Measurements from ENCODE around the gene KLF6. TPM values are rescaled to one million over a fixed set of nuclear protein-coding genes. Genes with fewer than 3 reads are reported as not detected.

KLF6 gene
- total RNA-seq, 1 donor from 2014 or later: 95.5 TPM

DNA sequence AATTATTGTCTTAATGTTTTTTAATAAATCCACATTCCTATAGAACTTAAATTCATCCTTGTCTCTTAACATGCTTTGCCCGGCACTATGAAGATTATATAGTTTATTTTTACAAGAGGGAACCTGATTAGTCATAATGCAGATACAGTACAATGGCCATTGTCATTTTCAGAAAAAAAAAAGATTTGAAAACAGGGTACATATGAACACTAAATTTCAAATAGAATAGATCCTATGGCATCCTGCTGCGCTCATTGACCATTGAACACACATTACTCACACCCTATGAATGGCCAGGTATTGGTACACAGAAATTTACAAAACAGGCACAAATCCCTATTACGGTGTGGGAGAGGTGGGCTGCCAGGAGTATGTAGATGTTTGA lies 2.0 kb upstream of the KLF6 start:
- peaks cover 4% of the 10 kb centered on the region for H3K36me3 Mint-ChIP-seq (ENCODE audit: insufficient read depth)
- peaks cover 10% of the 10 kb centered on the region for H3K9me3 Mint-ChIP-seq (ENCODE audit: low read depth)
- no peak for DNase-seq (ENCODE audit: low spot score, unreplicated experiment)
- H3K4me1 Mint-ChIP-seq (ENCODE audit: low read depth): peaks cover 23% of the 10 kb centered on the region
- TF ChIP-seq, protein P1, sequence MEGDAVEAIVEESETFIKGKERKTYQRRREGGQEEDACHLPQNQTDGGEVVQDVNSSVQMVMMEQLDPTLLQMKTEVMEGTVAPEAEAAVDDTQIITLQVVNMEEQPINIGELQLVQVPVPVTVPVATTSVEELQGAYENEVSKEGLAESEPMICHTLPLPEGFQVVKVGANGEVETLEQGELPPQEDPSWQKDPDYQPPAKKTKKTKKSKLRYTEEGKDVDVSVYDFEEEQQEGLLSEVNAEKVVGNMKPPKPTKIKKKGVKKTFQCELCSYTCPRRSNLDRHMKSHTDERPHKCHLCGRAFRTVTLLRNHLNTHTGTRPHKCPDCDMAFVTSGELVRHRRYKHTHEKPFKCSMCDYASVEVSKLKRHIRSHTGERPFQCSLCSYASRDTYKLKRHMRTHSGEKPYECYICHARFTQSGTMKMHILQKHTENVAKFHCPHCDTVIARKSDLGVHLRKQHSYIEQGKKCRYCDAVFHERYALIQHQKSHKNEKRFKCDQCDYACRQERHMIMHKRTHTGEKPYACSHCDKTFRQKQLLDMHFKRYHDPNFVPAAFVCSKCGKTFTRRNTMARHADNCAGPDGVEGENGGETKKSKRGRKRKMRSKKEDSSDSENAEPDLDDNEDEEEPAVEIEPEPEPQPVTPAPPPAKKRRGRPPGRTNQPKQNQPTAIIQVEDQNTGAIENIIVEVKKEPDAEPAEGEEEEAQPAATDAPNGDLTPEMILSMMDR (IDR thresholded peaks at IDR 0.05; ENCODE audit: unreplicated experiment): no peak
- H3K27ac Mint-ChIP-seq: peak overlapping the region; percentile 99
- H3K27me3 Mint-ChIP-seq: no peaks in the 10 kb centered on the region
- H3K4me3 Mint-ChIP-seq (ENCODE audit: low read depth): peak overlapping the region; percentile 91

DNA sequence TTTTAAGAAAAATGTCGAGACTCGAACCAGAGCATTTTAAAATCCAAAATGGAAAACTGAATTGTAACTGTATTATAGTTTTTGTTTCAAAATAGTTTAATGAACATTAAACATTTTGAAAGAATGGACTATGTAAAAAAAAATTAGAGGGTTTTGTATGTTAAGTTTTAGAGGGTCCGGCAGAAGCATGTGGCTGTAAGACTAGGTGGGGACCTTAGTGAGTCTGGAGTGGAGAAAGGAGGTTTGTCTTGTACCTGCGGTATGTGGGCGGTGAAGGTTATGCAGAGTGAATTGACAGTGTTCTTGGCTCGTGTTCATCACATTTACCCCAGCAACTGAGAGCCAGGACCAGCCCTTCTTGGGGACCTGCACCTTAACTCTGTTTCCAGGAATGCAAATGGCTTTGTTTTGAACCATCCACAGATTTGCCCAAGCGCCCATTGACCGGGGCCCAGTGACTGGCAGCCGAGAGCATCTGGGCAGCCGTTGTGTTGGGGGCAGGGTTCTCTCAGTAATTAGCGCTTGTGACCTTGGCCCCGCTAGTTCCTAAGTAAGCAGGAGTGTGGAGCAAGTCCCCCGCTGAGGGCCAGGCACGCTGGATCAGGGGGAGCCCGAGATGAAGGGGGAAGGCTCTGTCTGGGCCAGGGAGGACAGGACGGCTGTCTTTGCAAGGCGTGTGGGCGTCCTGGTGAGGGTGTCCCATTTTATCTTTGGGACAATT lies 1.4 kb upstream of the KLF6 start:
- H3K27ac Mint-ChIP-seq: peak overlapping the region; percentile 99
- peaks cover 28% of the 10 kb centered on the region for H3K4me1 Mint-ChIP-seq (ENCODE audit: low read depth)
- peaks cover 9% of the 10 kb centered on the region for H3K36me3 Mint-ChIP-seq (ENCODE audit: insufficient read depth)
- TF ChIP-seq, protein P1 (IDR thresholded peaks at IDR 0.05; ENCODE audit: unreplicated experiment): no peak
- no peaks in the 10 kb centered on the region for H3K27me3 Mint-ChIP-seq
- DNase-seq (ENCODE audit: low spot score, unreplicated experiment): no peak
- H3K4me3 Mint-ChIP-seq (ENCODE audit: low read depth): peak overlapping the region; percentile 91
- peaks cover 9% of the 10 kb centered on the region for H3K9me3 Mint-ChIP-seq (ENCODE audit: low read depth)

DNA sequence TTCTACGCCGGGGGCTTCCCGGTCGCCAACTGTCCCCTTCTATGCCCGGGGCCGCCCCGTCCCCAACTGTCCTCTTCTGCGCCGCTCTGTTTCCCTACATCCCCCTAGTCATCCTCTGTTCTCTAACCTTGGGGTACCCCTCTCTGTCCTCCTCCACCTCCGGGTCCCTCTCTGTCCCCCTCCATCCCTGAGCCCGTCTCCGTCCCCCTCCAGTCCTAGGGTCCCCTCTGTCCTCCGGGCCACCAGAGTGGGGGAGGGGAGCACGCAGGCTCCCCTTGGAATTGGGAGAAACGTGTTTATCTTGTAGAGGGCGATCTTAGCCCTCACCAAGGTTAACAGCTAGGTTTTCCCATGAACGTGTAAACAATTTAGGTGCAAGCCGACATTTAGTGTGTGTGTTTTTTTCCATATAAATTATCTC lies 852 bp upstream of the KLF6 start:
- Mint-ChIP-seq H3K27ac (peak overlapping the region; percentile 99), H3K4me1 (ENCODE audit: low read depth) (peaks cover 29% of the 10 kb centered on the region), H3K9me3 (ENCODE audit: low read depth) (peaks cover 7% of the 10 kb centered on the region), H3K27me3 (no peaks in the 10 kb centered on the region), H3K4me3 (ENCODE audit: low read depth) (peak overlapping the region; percentile 91), H3K36me3 (ENCODE audit: insufficient read depth) (peaks cover 13% of the 10 kb centered on the region)
- TF ChIP-seq, protein P1 (IDR thresholded peaks at IDR 0.05; ENCODE audit: unreplicated experiment): no peak
- DNase-seq (ENCODE audit: low spot score, unreplicated experiment): no peak

DNA sequence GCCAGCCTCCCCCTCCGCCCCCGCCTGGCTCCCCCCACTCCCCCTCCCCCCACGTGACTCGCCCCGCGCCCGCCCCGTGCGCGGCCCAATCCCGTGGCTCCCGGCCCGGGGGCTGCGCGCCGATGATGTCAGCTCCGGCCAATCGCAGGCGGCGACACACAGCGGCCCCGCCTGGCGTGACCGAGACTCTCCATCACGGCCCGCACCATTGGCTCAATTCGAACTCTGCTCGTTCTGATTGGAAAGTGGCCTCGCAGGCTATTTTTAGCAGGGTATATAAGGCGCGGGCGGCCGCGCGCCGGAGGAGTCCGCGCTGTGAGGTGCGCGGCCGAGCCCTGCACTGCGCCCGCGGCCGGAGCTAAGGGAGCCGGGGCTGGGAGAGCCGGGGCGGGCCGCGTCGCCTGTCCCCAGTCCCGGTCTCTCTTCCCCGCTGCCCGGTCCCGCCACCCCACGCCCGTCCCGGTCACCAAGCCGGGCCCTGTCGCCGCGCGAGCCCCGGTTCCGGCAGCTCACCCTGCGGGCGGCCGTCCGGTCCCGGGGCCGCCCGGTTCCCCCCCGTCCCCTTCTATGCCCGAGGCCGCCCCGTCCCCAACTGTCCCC lies 342 bp upstream of the KLF6 start:
- Mint-ChIP-seq H3K9me3 (ENCODE audit: low read depth) (peaks cover 7% of the 10 kb centered on the region), H3K36me3 (ENCODE audit: insufficient read depth) (peaks cover 18% of the 10 kb centered on the region), H3K27me3 (no peaks in the 10 kb centered on the region), H3K27ac (peak overlapping the region; percentile 99), H3K4me1 (ENCODE audit: low read depth) (peaks cover 34% of the 10 kb centered on the region), H3K4me3 (ENCODE audit: low read depth) (peak overlapping the region; percentile 91)
- DNase-seq (ENCODE audit: low spot score, unreplicated experiment): peak; percentile 100
- TF ChIP-seq, protein P1 (IDR thresholded peaks at IDR 0.05; ENCODE audit: unreplicated experiment): no peak

DNA sequence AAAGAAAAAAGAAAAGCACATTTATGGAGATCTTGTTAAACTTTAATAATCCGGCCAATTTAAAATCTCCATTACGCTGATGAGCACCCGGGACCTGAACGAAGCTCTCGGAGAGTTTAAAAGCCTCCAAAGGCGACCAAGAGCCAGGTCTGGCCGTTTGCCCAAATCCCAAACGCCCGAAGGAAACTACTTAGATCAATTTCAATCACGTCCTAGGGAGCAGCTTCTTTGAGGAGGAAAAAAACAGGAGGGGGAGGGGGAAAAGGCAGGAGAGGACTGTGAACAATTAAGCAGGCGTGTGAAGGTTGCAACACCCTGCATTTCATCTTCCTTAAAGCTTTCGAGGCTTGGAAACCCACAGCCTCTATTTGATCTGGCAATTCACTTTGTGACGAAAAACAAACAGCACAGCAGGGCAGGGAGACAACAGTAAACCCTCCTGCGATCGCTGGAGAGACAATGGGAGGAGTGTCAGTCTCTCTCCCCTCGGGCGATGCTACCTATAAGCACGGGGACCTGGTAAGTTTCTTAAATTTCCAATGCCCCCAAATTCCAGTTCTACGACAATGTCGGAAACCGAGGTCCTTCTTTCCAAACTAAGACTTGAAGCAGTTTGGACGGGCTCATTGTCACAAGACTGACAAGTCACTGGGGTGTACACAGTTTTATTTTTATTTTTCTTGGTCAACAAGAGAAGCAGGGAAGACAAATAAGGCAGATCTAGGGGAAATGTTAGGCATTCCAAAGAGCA lies 1.2 kb downstream of the KLF6 start:
- DNase-seq (ENCODE audit: low spot score, unreplicated experiment): no peak
- H3K36me3 Mint-ChIP-seq (ENCODE audit: insufficient read depth): peaks cover 28% of the 10 kb centered on the region
- H3K9me3 Mint-ChIP-seq (ENCODE audit: low read depth): no peaks in the 10 kb centered on the region
- H3K27ac Mint-ChIP-seq: peak overlapping the region; percentile 99
- peak overlapping the region; percentile 91 for H3K4me3 Mint-ChIP-seq (ENCODE audit: low read depth)
- TF ChIP-seq, protein P1 (IDR thresholded peaks at IDR 0.05; ENCODE audit: unreplicated experiment): no peak
- no peaks in the 10 kb centered on the region for H3K27me3 Mint-ChIP-seq
- peaks cover 36% of the 10 kb centered on the region for H3K4me1 Mint-ChIP-seq (ENCODE audit: low read depth)
